AG04450 (cell line): ENCODE measurements around the gene RTL9. TPM values are rescaled to one million over a fixed set of nuclear protein-coding genes. Genes with fewer than 3 reads are reported as not detected.

ENCODE experiments used
- CTCF ChIA-PET: fragments of 300-600, 350-600 bp; formaldehyde crosslinking; extraction: SDS; loops from one replicate; lab custom pipeline; 2022; ENCODE audit warnings: antibody characterized with exemption, inconsistent platforms; lab: Charles Lee
- POLR2A ChIA-PET: fragments of 350-600 bp; formaldehyde crosslinking; extraction: SDS; loops from one replicate; lab custom pipeline; 2021; ENCODE audit warnings: antibody characterized with exemption, inconsistent platforms; lab: Yijun Ruan, JAX
- DNase-seq: peaks from one replicate; pipeline ENCODE4 v3.0.0-alpha.2; 2011; ENCODE audit warnings: low read depth, low spot score
- H3K27ac ChIP-seq: one replicate; pipeline ENCODE4 v1.5.1; 2012; ENCODE audit warnings: low read depth, low read length, control low read depth
- H3K27me3 ChIP-seq: one replicate; pipeline ENCODE4 v1.6.0; 2012; ENCODE audit warnings: low read length; ENCODE audit not compliant: control insufficient read depth, insufficient read depth
- H3K4me3 ChIP-seq: 2 replicates; pipeline ENCODE4 v1.5.1; 2011; ENCODE audit warnings: mild to moderate bottlenecking, low read depth, low read length, control low read depth
- H3K9me3 ChIP-seq: 2 replicates; pipeline ENCODE4 v1.5.1; 2012; ENCODE audit warnings: low read length; ENCODE audit not compliant: control insufficient read depth, insufficient read depth
- polyA plus RNA-seq: library from polyadenylated mRNA; depleted of rRNA; stranded (reverse); fragments of >200 nt; gene quantifications from 2 replicates; pipeline ENCODE4 v1.2.3, GENCODE V29; 2011
- TF ChIP-seq, protein P1 (sequence below): IDR thresholded peaks from 2 replicates; pipeline ENCODE4 v1.5.1; 2011; ENCODE audit warnings: low read depth, low read length, control low read depth, inconsistent platforms

The RTL9 gene
- polyA plus RNA-seq, 1 experiment: 0.12 TPM

DNA sequence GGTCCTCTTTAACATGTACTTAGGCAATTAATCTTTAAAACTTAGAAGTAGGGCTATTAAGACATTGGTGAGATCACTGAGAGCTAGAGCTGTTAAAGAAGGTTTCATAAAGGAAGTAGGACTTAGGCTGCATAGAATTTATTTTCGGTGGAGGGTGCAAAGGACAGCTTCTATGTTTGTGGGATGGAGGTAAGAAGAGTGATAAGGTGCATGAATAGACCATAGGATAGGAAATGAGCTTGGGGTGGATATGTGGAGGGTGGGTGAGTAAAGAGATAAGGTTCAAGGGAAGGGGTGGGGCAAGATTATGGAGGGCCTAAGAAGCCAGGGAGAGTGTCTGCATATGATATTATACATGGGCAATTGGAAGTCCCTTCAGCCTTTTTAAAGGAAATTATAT, 15.9 kb downstream of the RTL9 start:
- no peaks in the 10 kb centered on the region for H3K9me3 ChIP-seq
- TF ChIP-seq, protein P1, sequence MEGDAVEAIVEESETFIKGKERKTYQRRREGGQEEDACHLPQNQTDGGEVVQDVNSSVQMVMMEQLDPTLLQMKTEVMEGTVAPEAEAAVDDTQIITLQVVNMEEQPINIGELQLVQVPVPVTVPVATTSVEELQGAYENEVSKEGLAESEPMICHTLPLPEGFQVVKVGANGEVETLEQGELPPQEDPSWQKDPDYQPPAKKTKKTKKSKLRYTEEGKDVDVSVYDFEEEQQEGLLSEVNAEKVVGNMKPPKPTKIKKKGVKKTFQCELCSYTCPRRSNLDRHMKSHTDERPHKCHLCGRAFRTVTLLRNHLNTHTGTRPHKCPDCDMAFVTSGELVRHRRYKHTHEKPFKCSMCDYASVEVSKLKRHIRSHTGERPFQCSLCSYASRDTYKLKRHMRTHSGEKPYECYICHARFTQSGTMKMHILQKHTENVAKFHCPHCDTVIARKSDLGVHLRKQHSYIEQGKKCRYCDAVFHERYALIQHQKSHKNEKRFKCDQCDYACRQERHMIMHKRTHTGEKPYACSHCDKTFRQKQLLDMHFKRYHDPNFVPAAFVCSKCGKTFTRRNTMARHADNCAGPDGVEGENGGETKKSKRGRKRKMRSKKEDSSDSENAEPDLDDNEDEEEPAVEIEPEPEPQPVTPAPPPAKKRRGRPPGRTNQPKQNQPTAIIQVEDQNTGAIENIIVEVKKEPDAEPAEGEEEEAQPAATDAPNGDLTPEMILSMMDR: no peak
- H3K27ac ChIP-seq: no peak overlapping the region
- H3K4me3 ChIP-seq: no peak overlapping the region
- ChIA-PET CTCF (no interaction called here), POLR2A (no interaction called here)
- H3K27me3 ChIP-seq: no peaks in the 10 kb centered on the region
- DNase-seq: no peak

DNA sequence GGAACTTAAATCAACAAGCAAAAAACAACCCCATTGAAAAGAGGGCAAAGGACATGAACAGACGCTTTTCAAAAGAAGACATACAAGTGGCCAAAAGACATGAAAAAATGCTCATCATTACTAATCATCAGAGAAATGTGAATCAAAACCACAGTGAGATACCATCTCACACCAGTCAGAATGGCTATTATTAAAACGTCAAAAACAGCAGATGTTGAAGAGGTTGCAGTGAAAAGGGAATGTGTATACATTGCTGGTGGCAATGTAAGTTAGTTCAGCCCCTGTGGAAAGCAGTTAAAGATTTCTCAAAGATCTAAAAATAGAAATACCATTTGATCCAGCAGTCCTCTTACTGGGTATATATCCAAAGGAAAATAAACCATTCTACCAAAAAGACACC, 22.6 kb downstream of the RTL9 start:
- TF ChIP-seq, protein P1: no peak
- Histone ChIP-seq H3K27me3 (no peaks in the 10 kb centered on the region), H3K9me3 (no peaks in the 10 kb centered on the region), H3K27ac (no peak overlapping the region), H3K4me3 (no peak overlapping the region)
- DNase-seq: no peak
- POLR2A ChIA-PET: no interaction called here
- CTCF ChIA-PET: no interaction called here

DNA sequence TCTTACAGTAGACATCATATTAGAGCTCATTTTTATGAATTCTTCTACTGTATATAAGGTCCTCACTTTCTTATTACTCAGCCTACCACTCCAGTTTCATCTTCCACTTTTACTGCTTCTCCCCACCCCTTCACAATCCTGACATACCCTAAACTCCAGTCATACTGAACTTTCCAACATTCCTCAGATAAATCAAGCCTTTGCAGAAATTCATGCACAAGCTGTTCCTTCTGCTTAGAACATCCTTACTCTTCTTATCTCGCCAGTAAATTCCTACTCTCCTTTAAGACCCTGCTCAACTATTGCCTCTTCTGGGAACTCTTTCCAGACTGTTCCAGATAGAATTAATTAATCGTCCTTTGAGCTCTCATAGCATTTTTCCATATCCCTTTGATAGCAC, 24.8 kb downstream of the RTL9 start:
- Histone ChIP-seq H3K9me3 (no peaks in the 10 kb centered on the region), H3K4me3 (no peak overlapping the region), H3K27ac (peak overlapping the region; percentile 83), H3K27me3 (no peaks in the 10 kb centered on the region)
- ChIA-PET CTCF (interaction anchor here (0.6 to 3.4 kb wide), 8 partner anchors 7 to 237 kb away, joined by 3 to 17 read pairs (median 4); no protein-coding TSS in a partner anchor), POLR2A (interaction anchor here (0.6 kb wide), 1 partner anchor 381 kb away, joined by 5 read pairs; no protein-coding TSS in a partner anchor)
- TF ChIP-seq, protein P1: no peak
- DNase-seq: peak; percentile 59

DNA sequence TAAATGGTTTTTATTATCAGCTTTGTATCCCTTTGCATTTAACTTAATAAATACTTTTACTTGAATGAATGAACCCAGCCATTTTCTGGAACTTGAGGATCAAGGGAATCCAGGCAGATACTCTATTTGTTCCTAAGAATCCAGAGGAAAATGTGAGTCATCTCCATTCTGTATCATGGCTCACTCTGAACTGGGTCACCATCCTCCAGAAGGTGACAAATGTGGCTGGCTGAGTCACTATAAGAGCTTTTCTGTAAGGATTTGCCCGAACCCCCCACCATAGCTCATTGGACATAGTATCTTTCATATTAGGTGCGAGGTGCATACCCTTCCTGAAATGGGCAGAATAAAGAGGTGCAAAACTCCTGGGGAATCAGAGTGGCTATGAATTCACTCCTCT, 25.8 kb downstream of the RTL9 start:
- ChIA-PET CTCF (interaction anchor here (1.0 to 3.4 kb wide), 2 partner anchors 24 to 229 kb away, joined by 5 to 17 read pairs; no protein-coding TSS in a partner anchor), POLR2A (no interaction called here)
- H3K27me3 ChIP-seq: no peaks in the 10 kb centered on the region
- H3K27ac ChIP-seq: no peak overlapping the region
- H3K9me3 ChIP-seq: no peaks in the 10 kb centered on the region
- H3K4me3 ChIP-seq: no peak overlapping the region
- TF ChIP-seq, protein P1: no peak
- no peak for DNase-seq

DNA sequence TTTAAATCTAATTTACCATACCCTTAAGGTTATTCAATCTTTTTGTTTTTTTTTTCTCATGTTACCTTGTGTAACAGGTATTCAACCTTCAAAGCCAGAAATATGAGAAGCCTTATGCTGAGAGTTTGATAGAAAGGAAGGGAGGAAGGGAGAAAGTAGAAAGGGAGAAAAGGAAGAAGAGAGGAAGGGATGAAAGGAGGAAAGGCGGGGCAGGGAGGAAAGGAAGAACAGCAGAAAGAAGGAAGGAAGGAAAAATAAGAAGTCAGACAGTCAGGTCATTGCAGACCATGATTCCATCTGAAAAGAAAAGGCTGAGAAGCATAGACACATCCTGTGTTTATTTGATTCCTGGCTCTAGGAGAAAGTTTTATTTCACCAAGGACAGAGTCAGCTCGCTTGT, 30.9 kb downstream of the RTL9 start:
- TF ChIP-seq, protein P1: no peak
- Histone ChIP-seq H3K9me3 (no peaks in the 10 kb centered on the region), H3K27ac (no peak overlapping the region), H3K27me3 (no peaks in the 10 kb centered on the region), H3K4me3 (no peak overlapping the region)
- ChIA-PET CTCF (no interaction called here), POLR2A (no interaction called here)
- DNase-seq: no peak
